ENCODE results near the gene SLC39A5. TPM values are rescaled to one million over a fixed set of nuclear protein-coding genes. Genes with fewer than 3 reads are reported as not detected.
A peak's percentile ranks its signal among the peaks of the same experiment; 100 is the strongest.

Gene SLC39A5
- total and polyA plus RNA-seq, 8 donors = 108 to 615 (median 263) TPM

DNA sequence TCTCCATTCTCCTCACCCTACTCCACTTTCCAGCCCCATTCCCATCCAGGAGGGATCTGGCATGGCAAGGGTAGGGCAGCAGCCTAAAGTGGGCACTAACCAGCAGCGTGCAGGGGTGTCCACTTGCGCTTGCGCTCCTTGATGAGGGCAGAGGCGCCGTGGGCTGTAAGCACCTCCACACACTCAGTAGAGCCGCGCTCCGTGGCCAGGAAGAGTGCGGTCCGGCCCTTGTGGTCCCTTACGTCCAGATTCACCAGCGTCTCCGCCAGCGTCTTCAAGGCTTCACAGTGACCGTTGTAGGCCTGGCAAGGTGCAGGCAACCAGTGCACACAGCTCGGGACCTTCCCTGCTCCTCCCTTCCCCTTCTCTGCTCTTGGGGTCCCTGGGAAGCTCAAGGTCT lies 18.1 kb downstream of the SLC39A5 start:
- no peak for FAIRE-seq
- Histone ChIP-seq H3K4me3 (no peak overlapping the region), H3K4me1 (peaks cover 0 to 13% (median 6%) of the 10 kb centered on the region in 3 donors), H3K36me3 (peaks cover 0 to 79% (median 33%) of the 10 kb centered on the region in 3 donors), H3K9me3 (no peaks in the 10 kb centered on the region), H3K27me3 (no peaks in the 10 kb centered on the region), H3K27ac (no peak overlapping the region)
- TF ChIP-seq, protein P1, sequence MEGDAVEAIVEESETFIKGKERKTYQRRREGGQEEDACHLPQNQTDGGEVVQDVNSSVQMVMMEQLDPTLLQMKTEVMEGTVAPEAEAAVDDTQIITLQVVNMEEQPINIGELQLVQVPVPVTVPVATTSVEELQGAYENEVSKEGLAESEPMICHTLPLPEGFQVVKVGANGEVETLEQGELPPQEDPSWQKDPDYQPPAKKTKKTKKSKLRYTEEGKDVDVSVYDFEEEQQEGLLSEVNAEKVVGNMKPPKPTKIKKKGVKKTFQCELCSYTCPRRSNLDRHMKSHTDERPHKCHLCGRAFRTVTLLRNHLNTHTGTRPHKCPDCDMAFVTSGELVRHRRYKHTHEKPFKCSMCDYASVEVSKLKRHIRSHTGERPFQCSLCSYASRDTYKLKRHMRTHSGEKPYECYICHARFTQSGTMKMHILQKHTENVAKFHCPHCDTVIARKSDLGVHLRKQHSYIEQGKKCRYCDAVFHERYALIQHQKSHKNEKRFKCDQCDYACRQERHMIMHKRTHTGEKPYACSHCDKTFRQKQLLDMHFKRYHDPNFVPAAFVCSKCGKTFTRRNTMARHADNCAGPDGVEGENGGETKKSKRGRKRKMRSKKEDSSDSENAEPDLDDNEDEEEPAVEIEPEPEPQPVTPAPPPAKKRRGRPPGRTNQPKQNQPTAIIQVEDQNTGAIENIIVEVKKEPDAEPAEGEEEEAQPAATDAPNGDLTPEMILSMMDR (IDR thresholded peaks at IDR 0.05) = no peak
- no peak for ATAC-seq
- DNase-seq = no peak
- 95 to 96% methylated on average over 16 of the region's 16 CpGs for WGBS, 2 donors
- intact Hi-C loops (cut with DNase I) = no loop called here

DNA sequence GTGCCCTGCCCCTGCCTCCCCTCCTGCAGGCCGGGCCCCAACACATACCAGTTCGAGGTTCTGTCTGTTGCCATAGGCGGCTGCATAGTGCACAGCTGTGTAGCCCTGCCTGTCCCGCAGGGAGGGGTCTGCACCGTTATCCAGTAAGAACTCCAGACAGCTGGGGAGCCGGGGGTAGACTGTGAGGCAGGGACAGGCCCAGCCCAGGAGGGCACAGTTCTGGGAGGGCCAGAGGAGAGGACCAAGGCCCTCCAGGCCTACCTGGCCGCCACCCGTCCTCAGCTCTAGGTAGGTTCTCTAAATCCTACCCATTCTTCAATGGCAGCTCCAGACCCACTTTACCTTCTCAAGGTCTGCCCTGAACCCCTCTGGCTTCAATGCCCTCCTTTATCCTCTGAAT lies 18.9 kb downstream of the SLC39A5 start:
- Histone ChIP-seq H3K27me3 (no peaks in the 10 kb centered on the region), H3K4me1 (peaks cover 0 to 6% (median 6%) of the 10 kb centered on the region in 3 donors), H3K4me3 (no peak overlapping the region), H3K27ac (no peak overlapping the region), H3K36me3 (peaks cover 0 to 79% (median 41%) of the 10 kb centered on the region in 3 donors), H3K9me3 (no peaks in the 10 kb centered on the region)
- intact Hi-C loops (cut with DNase I) = no loop called here
- no peak for DNase-seq
- FAIRE-seq = no peak
- ATAC-seq = no peak
- WGBS, 2 donors = 89 to 93% methylated on average over 8 of the region's 8 CpGs
- TF ChIP-seq, protein P1 (IDR thresholded peaks at IDR 0.05) = no peak

- Histone ChIP-seq H3K9me3 (no peaks in the 10 kb centered on the region), H3K36me3 (peaks cover 0 to 66% (median 32%) of the 10 kb centered on the region in 3 donors), H3K27ac (no peak overlapping the region), H3K4me3 (no peak overlapping the region), H3K4me1 (peaks cover 0 to 14% (median 0%) of the 10 kb centered on the region in 3 donors), H3K27me3 (no peaks in the 10 kb centered on the region)
- ATAC-seq (no peak), FAIRE-seq (no peak), DNase-seq (no peak)
- 91 to 93% methylated on average over 3 of the region's 3 CpGs for WGBS, 2 donors
- TF ChIP-seq, protein P1 (IDR thresholded peaks at IDR 0.05) = no peak
- intact Hi-C loops (cut with DNase I) = loop anchor here in 1 of 3 donors (10.0 kb wide), 1 partner anchor 58 kb away; no protein-coding TSS in a partner anchor
These were observed 22.8 kb downstream of the SLC39A5 start for GRCh38 chr12:56252649-56253048.

DNA sequence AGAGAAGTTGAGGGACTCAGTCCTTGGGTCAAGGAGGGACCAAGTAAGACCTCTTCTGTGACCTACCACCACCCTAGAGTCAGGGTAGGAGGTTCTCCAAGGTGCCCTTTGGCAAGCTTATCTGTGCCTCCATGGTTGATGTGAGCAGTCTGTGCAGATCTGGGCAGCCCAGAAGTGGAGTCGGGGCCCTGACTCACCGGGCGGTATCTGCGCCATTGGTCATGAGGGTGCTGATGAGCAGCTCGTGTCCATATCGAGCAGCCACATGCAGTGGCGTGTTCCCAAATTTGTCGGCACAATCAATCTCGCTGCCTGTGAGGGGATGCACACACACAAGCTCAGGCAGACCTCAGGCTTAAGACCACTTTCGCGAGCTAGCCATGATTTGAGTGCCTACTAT lies 23.2 kb downstream of the SLC39A5 start:
- WGBS, 2 donors = 90 to 97% methylated on average over 11 of the region's 11 CpGs
- TF ChIP-seq, protein P1 (IDR thresholded peaks at IDR 0.05) = no peak
- ATAC-seq (no peak), FAIRE-seq (no peak), DNase-seq (no peak)
- Histone ChIP-seq H3K27me3 (no peaks in the 10 kb centered on the region), H3K4me1 (peaks cover 0 to 14% (median 0%) of the 10 kb centered on the region in 3 donors), H3K9me3 (no peaks in the 10 kb centered on the region), H3K4me3 (no peak overlapping the region), H3K27ac (no peak overlapping the region), H3K36me3 (peaks cover 0 to 61% (median 28%) of the 10 kb centered on the region in 3 donors)
- intact Hi-C loops (cut with DNase I) = loop anchor here in 1 of 3 donors (10.0 kb wide), 1 partner anchor 58 kb away; no protein-coding TSS in a partner anchor

GRCh38 chr12:56255671-56256070 lies 25.8 kb downstream of the SLC39A5 start:
- peak in 1 of 6 donors; percentile 7 for DNase-seq
- ATAC-seq = no peak
- FAIRE-seq = no peak

More at GRCh38 chr12:56255671-56256070, 25.8 kb downstream of the SLC39A5 start:
- TF ChIP-seq, protein P1 (IDR thresholded peaks at IDR 0.05) = no peak
- intact Hi-C loops (cut with DNase I) = loop anchor here in 1 of 3 donors (10.0 kb wide), 1 partner anchor 61 kb away; no protein-coding TSS in a partner anchor
- no peaks in the 10 kb centered on the region for H3K27me3 ChIP-seq
- H3K4me1 ChIP-seq = peaks cover 0 to 19% (median 0%) of the 10 kb centered on the region in 3 donors
- 90 to 91% methylated on average over 7 of the region's 7 CpGs for WGBS, 2 donors
- H3K36me3 ChIP-seq = peaks cover 0 to 39% (median 22%) of the 10 kb centered on the region in 3 donors
- H3K4me3 ChIP-seq = no peak overlapping the region
- H3K27ac ChIP-seq = no peak overlapping the region
- H3K9me3 ChIP-seq = no peaks in the 10 kb centered on the region
